ENCODE data around the gene CEP112.
"Not testable (repeated sequence)": the region's sequence is repeated elsewhere in the genome, so short reads cannot be mapped to it uniquely, and the experiment has no call there.

CEP112 gene

DNA sequence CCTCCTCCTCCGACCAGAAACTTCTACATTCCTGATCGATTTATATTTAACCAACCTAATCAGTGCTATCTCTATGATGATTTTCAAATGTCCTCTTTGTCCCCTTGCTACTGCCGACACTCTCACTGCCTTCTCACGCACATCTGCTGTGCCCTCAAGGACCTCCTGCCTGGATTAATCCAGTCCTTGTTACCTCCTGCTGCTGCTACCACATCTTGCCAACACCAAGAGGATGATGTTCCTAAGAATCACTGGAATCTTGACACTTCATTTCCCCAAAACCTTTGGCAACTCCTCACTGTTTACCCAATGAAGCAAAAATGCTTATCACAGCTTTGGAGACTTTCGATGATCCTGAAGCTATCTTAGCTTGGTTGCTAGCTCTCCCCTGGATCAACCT is 343.2 kb downstream of the CEP112 start:
- Histone ChIP-seq H3K4me2 (ENCODE audit: low read depth, low read length, poor library complexity, severe bottlenecking) (no peak overlapping the region), H3K27ac (ENCODE audit: low read depth, low read length) (no peak overlapping the region), H3K4me3 (ENCODE audit: insufficient read depth, low read length, poor library complexity, severe bottlenecking) (no peak overlapping the region), H3K79me2 (ENCODE audit: insufficient read depth, low read length) (no peaks in the 10 kb centered on the region), H3K9me2 (replicated peaks; ENCODE audit: insufficient read depth, low read length) (no peaks in the 10 kb centered on the region), H4K20me1 (ENCODE audit: low read depth, low read length) (no peaks in the 10 kb centered on the region), H3K36me3 (ENCODE audit: low read length) (no peaks in the 10 kb centered on the region), H2AFZ (ENCODE audit: low read depth, low read length, severe bottlenecking) (no peak overlapping the region), H3K9ac (ENCODE audit: low read length) (no peak overlapping the region), H3F3A (ENCODE audit: insufficient read depth) (no peaks in the 10 kb centered on the region), H3K9me3 (ENCODE audit: insufficient read depth, low read length) (no peaks in the 10 kb centered on the region), H3K27me3 (ENCODE audit: low read length) (no peaks in the 10 kb centered on the region)
- no peak for TF ChIP-seq EZH2phosphoT487 (conservative IDR thresholded peaks at IDR 0.05; ENCODE audit: low read length)
- TF ChIP-seq, protein P1, sequence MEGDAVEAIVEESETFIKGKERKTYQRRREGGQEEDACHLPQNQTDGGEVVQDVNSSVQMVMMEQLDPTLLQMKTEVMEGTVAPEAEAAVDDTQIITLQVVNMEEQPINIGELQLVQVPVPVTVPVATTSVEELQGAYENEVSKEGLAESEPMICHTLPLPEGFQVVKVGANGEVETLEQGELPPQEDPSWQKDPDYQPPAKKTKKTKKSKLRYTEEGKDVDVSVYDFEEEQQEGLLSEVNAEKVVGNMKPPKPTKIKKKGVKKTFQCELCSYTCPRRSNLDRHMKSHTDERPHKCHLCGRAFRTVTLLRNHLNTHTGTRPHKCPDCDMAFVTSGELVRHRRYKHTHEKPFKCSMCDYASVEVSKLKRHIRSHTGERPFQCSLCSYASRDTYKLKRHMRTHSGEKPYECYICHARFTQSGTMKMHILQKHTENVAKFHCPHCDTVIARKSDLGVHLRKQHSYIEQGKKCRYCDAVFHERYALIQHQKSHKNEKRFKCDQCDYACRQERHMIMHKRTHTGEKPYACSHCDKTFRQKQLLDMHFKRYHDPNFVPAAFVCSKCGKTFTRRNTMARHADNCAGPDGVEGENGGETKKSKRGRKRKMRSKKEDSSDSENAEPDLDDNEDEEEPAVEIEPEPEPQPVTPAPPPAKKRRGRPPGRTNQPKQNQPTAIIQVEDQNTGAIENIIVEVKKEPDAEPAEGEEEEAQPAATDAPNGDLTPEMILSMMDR (IDR thresholded peaks at IDR 0.05; ENCODE audit: insufficient read depth, low read length, poor library complexity, severe bottlenecking), result no peak

DNA sequence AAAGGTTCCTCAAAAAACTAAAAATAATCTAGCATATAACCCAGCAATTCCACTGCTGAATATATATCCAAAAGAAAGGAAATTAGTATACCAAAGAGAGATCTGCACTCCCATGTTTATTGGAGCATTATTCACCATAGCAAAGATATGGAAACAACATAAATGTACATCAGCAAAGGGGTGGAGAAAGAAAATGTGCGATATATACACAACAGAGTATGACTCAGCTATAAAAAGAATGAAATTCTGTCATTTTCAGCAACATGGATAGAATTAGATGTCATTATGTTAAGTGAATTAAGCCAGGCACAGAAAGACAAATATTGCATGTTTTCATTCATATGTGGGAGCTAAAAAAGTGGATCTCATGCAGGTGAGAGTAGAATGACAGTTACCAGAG is 350.8 kb downstream of the CEP112 start:
- H3K9me3 ChIP-seq (ENCODE audit: insufficient read depth, low read length), result no peaks in the 10 kb centered on the region
- H3F3A ChIP-seq (ENCODE audit: insufficient read depth), result no peaks in the 10 kb centered on the region
- TF ChIP-seq EZH2phosphoT487 (conservative IDR thresholded peaks at IDR 0.05; ENCODE audit: low read length), result no peak
- TF ChIP-seq, protein P1 (IDR thresholded peaks at IDR 0.05; ENCODE audit: insufficient read depth, low read length, poor library complexity, severe bottlenecking), result no peak
- no peaks in the 10 kb centered on the region; the same call in 1 of the 2 replicates for H3K9me2 ChIP-seq (replicated peaks; ENCODE audit: insufficient read depth, low read length)
- no peaks in the 10 kb centered on the region for H3K79me2 ChIP-seq (ENCODE audit: insufficient read depth, low read length)
- no peaks in the 10 kb centered on the region for H3K36me3 ChIP-seq (ENCODE audit: low read length)
- no peak overlapping the region for H3K4me3 ChIP-seq (ENCODE audit: insufficient read depth, low read length, poor library complexity, severe bottlenecking)
- H3K27me3 ChIP-seq (ENCODE audit: low read length), result no peaks in the 10 kb centered on the region
- H3K9ac ChIP-seq (ENCODE audit: low read length), result no peak overlapping the region
- H3K4me2 ChIP-seq (ENCODE audit: low read depth, low read length, poor library complexity, severe bottlenecking), result no peak overlapping the region
- no peak overlapping the region for H3K27ac ChIP-seq (ENCODE audit: low read depth, low read length)
- no peak overlapping the region for H2AFZ ChIP-seq (ENCODE audit: low read depth, low read length, severe bottlenecking)
- no peaks in the 10 kb centered on the region for H4K20me1 ChIP-seq (ENCODE audit: low read depth, low read length)

DNA sequence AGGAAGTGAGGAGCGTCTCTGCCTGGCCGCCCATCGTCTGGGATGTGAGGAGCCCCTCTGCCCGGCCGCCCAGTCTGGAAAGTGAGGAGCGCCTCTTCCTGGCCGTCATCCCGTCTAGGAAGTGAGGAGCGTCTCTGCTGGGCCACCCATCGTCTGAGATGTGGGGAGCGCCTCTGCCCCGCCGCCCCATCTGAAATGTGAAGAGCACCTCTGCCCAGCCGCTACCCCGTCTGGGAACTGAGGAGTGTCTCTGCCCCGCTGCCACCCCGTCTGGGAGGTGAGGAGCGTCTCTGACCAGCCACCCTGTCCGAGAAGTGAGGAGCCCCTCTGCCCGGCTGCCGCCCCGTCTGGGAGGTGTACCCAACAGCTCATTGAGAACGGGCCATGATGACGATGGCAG is 354.7 kb downstream of the CEP112 start:
- not testable (repeated sequence) for H4K20me1 ChIP-seq (ENCODE audit: low read depth, low read length); H3K4me2 ChIP-seq (ENCODE audit: low read depth, low read length, poor library complexity, severe bottlenecking); H3K9ac ChIP-seq (ENCODE audit: low read length); H3K4me3 ChIP-seq (ENCODE audit: insufficient read depth, low read length, poor library complexity, severe bottlenecking); H3K79me2 ChIP-seq (ENCODE audit: insufficient read depth, low read length); H3F3A ChIP-seq (ENCODE audit: insufficient read depth); H3K36me3 ChIP-seq (ENCODE audit: low read length); H2AFZ ChIP-seq (ENCODE audit: low read depth, low read length, severe bottlenecking); H3K27me3 ChIP-seq (ENCODE audit: low read length); H3K27ac ChIP-seq (ENCODE audit: low read depth, low read length); H3K9me3 ChIP-seq (ENCODE audit: insufficient read depth, low read length); H3K9me2 ChIP-seq (replicated peaks; ENCODE audit: insufficient read depth, low read length)

DNA sequence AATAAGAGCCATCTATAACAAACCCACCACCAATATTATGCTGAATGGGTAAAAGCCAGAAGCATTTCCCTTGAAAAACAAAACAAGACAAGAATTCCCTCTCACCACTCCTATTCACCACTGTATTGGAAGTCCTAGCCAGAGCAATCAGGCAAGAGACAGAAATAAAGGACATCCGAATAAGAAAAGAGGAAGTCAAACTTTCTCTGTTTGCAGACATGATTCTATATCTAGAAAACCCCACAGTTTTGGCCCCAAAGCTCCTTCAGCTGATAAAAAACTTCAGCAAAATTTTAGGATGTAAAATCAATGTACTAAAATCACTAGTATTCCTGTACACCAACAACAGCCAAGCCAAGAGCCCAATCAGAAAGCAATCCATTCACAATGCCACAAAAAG is 358.7 kb downstream of the CEP112 start:
- no peak overlapping the region for H3K27ac ChIP-seq (ENCODE audit: low read depth, low read length)
- no peaks in the 10 kb centered on the region for H3K9me3 ChIP-seq (ENCODE audit: insufficient read depth, low read length)
- H3K4me2 ChIP-seq (ENCODE audit: low read depth, low read length, poor library complexity, severe bottlenecking), result no peak overlapping the region
- H3F3A ChIP-seq (ENCODE audit: insufficient read depth), result no peaks in the 10 kb centered on the region
- no peaks in the 10 kb centered on the region for H3K9me2 ChIP-seq (replicated peaks; ENCODE audit: insufficient read depth, low read length)
- no peaks in the 10 kb centered on the region for H3K36me3 ChIP-seq (ENCODE audit: low read length)
- no peaks in the 10 kb centered on the region for H4K20me1 ChIP-seq (ENCODE audit: low read depth, low read length)
- no peak overlapping the region for H2AFZ ChIP-seq (ENCODE audit: low read depth, low read length, severe bottlenecking)
- TF ChIP-seq, protein P1 (IDR thresholded peaks at IDR 0.05; ENCODE audit: insufficient read depth, low read length, poor library complexity, severe bottlenecking), result no peak
- no peak for TF ChIP-seq EZH2phosphoT487 (conservative IDR thresholded peaks at IDR 0.05; ENCODE audit: low read length)
- H3K4me3 ChIP-seq (ENCODE audit: insufficient read depth, low read length, poor library complexity, severe bottlenecking), result no peak overlapping the region
- H3K27me3 ChIP-seq (ENCODE audit: low read length), result no peaks in the 10 kb centered on the region
- no peak overlapping the region for H3K9ac ChIP-seq (ENCODE audit: low read length)
- no peaks in the 10 kb centered on the region for H3K79me2 ChIP-seq (ENCODE audit: insufficient read depth, low read length)

Measured in SU-DHL-6 (cell line).